ENCODE data around the gene HHATL.

DNA sequence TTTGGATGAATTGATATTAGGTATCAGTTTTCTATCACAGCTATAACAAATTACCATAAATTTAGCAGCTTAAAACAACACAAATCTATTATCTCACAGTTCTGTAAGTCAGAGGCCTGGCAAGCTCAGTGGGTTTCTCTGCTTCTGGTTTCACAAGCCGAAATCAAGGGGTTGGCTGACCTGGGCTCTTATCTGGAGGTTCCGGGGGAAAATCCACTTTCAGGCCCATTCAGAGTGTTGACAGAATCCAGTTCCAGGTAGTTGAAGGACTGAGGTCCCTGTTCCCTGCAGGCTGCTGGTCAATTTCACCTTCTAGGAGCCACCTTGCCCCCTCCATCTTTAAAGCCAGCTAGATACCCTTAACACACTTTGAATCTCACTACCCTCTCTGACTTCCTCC lies 11.1 kb upstream of the HHATL start:
- TF ChIP-seq EZH2 (IDR thresholded peaks at IDR 0.05): no peak
- TF ChIP-seq POLR2AphosphoS5 (IDR thresholded peaks at IDR 0.05; ENCODE audit: borderline replicate concordance, low read depth, low read length): no peak
